HepG2 (cell line): ENCODE data around the gene KATNAL2. TPM values are rescaled to one million over a fixed set of nuclear protein-coding genes. Genes with fewer than 3 reads are reported as not detected.
A peak's percentile ranks its signal among the peaks of the same experiment; 100 is the strongest.

Experiments used
- ATAC-seq: fragments of 200-7000 bp; cut with Tn5 transposase; 3 replicates; pipeline ENCODE4 v1.9.1; 2020; ENCODE audit warnings: mild to moderate bottlenecking, moderate library complexity
- BruUV-seq: library from RNA; stranded (reverse); fragments of 400-500 nt; replicated peaks from 2 replicates; lab custom pipeline; 2021; lab: Mats Ljungman, UMichigan
- CTCF ChIA-PET: fragments of 300-600 bp; formaldehyde crosslinking; extraction: SDS; loops from one replicate; lab custom pipeline; 2021; ENCODE audit warnings: low total read pairs, inconsistent platforms, low intra/inter-chr PET ratio; lab: Yijun Ruan, JAX
- POLR2A ChIA-PET: fragments of 350-600 bp; sonication (Branson Sonifier 250); formaldehyde crosslinking; loops from one replicate; lab custom pipeline; 2020; ENCODE audit warnings: antibody characterized with exemption, inconsistent platforms; lab: Yijun Ruan, JAX
- DNase-seq: peaks from one replicate; pipeline ENCODE4 v3.0.0-alpha.2; 2015; ENCODE audit warnings: low spot score
- FAIRE-seq: peaks from 3 replicates; lab custom pipeline; 2011; peaks lifted over from hg19 to GRCh38; lab: Jason Lieb, UNC
- H2AFZ ChIP-seq: one replicate; pipeline ENCODE4 v1.6.1; 2011; ENCODE audit warnings: low read length, inconsistent platforms
- H3K27ac ChIP-seq: fragments of 300-600 bp; 3 replicates; pipeline ENCODE4 v1.8.0; 2011; ENCODE audit warnings: mixed run types, mild to moderate bottlenecking, mixed read lengths, low read length, inconsistent platforms; ENCODE audit not compliant: insufficient read depth; ENCODE audit errors: extremely low read length
- H3K27me3 ChIP-seq, 2 experiments: fragments of 200-600 bp in 1 of 2; 2 replicates in 1 of 2; 3 replicates in 1 of 2; pipeline versions ENCODE4 v1.6.0 to v1.8.0; 2011; ENCODE audit warnings: low read length in 2 of 2, mild to moderate bottlenecking in 2 of 2, moderate library complexity in 2 of 2, inconsistent platforms in 1 of 2; ENCODE audit not compliant: insufficient read depth in 2 of 2, control insufficient read depth in 1 of 2
- H3K36me3 ChIP-seq, 2 experiments: fragments of 200-600 bp in 1 of 2; replicated peaks in 1 of 2; 2 replicates in 1 of 2; 3 replicates in 1 of 2; pipeline versions ENCODE4 v1.5.1 to v1.8.0; 2011; ENCODE audit warnings: low read length in 2 of 2, inconsistent platforms in 1 of 2; ENCODE audit not compliant: insufficient read depth in 2 of 2, control insufficient read depth in 1 of 2
- H3K4me1 ChIP-seq: 2 replicates; pipeline ENCODE4 v1.5.1; 2012; ENCODE audit warnings: low read length, inconsistent platforms; ENCODE audit not compliant: insufficient read depth
- H3K4me2 ChIP-seq: 2 replicates; pipeline ENCODE4 v1.6.0; 2011; ENCODE audit warnings: low read depth, low read length, inconsistent platforms
- H3K4me3 ChIP-seq, 3 experiments: fragments of 200-600 bp in 1 of 3; sonication (generic), shearing (Covaris generic) in 1 of 3; replicated peaks in 1 of 3; 2 replicates each; pipeline ENCODE4 v1.5.1; 2011 to 2016; ENCODE audit warnings: low read length in 3 of 3, inconsistent platforms in 2 of 3, low read depth in 2 of 3, mild to moderate bottlenecking in 2 of 3, control low read depth in 1 of 3, mixed read lengths in 1 of 3; ENCODE audit not compliant: insufficient read depth in 1 of 3
- H3K79me2 ChIP-seq: one replicate; pipeline ENCODE4 v1.6.1; 2011; ENCODE audit warnings: low read length, inconsistent platforms; ENCODE audit not compliant: insufficient read depth
- H3K9ac ChIP-seq: 2 replicates; pipeline ENCODE4 v1.6.0; 2011; ENCODE audit warnings: mild to moderate bottlenecking, low read depth, low read length, inconsistent platforms; ENCODE audit not compliant: insufficient read depth
- H3K9me3 ChIP-seq: 2 replicates; pipeline ENCODE4 v1.5.1; 2012; ENCODE audit warnings: mild to moderate bottlenecking, low read length
- H4K20me1 ChIP-seq: 2 replicates; pipeline ENCODE4 v1.6.0; 2011; ENCODE audit warnings: inconsistent platforms, mild to moderate bottlenecking, low read length, moderate library complexity; ENCODE audit not compliant: insufficient read depth
- ADNP ChIP-seq: sonication (generic); formaldehyde crosslinking; IDR thresholded peaks from 2 replicates; pipeline ENCODE4 v1.4.0; 2020; ENCODE audit warnings: missing genetic modification reagents
- FOXJ3 ChIP-seq: sonication (generic); formaldehyde crosslinking; IDR thresholded peaks from 2 replicates; pipeline ENCODE4 v1.4.0; 2020; ENCODE audit warnings: missing genetic modification reagents, mild to moderate bottlenecking, borderline replicate concordance
- HHEX ChIP-seq: IDR thresholded peaks from 2 replicates; pipeline ENCODE4 v1.6.1; 2016; ENCODE audit warnings: control low read depth
- KLF16 ChIP-seq, 2 experiments: sonication (generic) in 1 of 2; formaldehyde crosslinking in 1 of 2; IDR thresholded peaks; 2 replicates each; pipeline versions ENCODE4 v1.6.1 to v1.8.0; 2016 to 2023; ENCODE audit warnings: missing genetic modification reagents in 2 of 2, missing compliant biosample characterization in 1 of 2
- MED1 ChIP-seq: sonication (generic); formaldehyde crosslinking; IDR thresholded peaks from 2 replicates; pipeline ENCODE4 v1.4.0; 2020; ENCODE audit warnings: missing genetic modification reagents
- NFRKB ChIP-seq: fragments of 450-650 bp; IDR thresholded peaks from 2 replicates; pipeline ENCODE4 v1.6.1; 2017
- NFYB ChIP-seq: sonication (generic); formaldehyde crosslinking; IDR thresholded peaks from 2 replicates; pipeline ENCODE4 v1.4.0; 2020; ENCODE audit warnings: missing genetic modification reagents
- RFX3 ChIP-seq: IDR thresholded peaks from 2 replicates; pipeline ENCODE4 v1.6.1; 2016; ENCODE audit warnings: missing biosample characterization, missing genetic modification reagents
- SMAD9 ChIP-seq: sonication (generic); formaldehyde crosslinking; IDR thresholded peaks from 2 replicates; pipeline ENCODE4 v1.5.1; 2020; ENCODE audit warnings: mild to moderate bottlenecking, missing genetic modification reagents
- SNAPC2 ChIP-seq: sonication (generic); formaldehyde crosslinking; IDR thresholded peaks from 2 replicates; pipeline ENCODE4 v1.8.1; 2022; ENCODE audit warnings: mild to moderate bottlenecking, missing genetic modification reagents
- SP4 ChIP-seq: sonication (generic); formaldehyde crosslinking; IDR thresholded peaks from 2 replicates; pipeline ENCODE4 v1.8.1; 2023; ENCODE audit warnings: mild to moderate bottlenecking, missing genetic modification reagents
- THYN1 ChIP-seq: sonication (generic); formaldehyde crosslinking; IDR thresholded peaks from 2 replicates; pipeline ENCODE4 v1.8.1; 2023; ENCODE audit warnings: low read depth, mild to moderate bottlenecking, moderate library complexity, missing genetic modification reagents, borderline replicate concordance
- ZNF547 ChIP-seq: sonication (generic); formaldehyde crosslinking; IDR thresholded peaks from 2 replicates; pipeline ENCODE4 v1.5.1; 2020; ENCODE audit warnings: mild to moderate bottlenecking, missing genetic modification reagents
- ZSCAN20 ChIP-seq: sonication (generic); formaldehyde crosslinking; IDR thresholded peaks from 2 replicates; pipeline ENCODE4 v1.4.0; 2020; ENCODE audit warnings: missing genetic modification reagents, mild to moderate bottlenecking, borderline replicate concordance
- WGBS: methylation state at CpG from one replicate; pipeline ENCODE4 v1.1.6; 2017; ENCODE audit warnings: low lambda C conversion rate; 5-methylcytosine and 5-hydroxymethylcytosine counted together
- in situ Hi-C: cut with HindIII; loops from 2 replicates; pipeline ENCODE4 v1.10.0; 2017; ENCODE audit warnings: low pct_unique_long_range_greater_than_20kb; ENCODE audit not compliant: extremely low pct_ligation_motif_present
- intact Hi-C: fragments of 100-400 bp; cut with micrococcal nuclease; formaldehyde crosslinking; loops from one replicate; pipeline ENCODE4 v1.10.0; 2022; ENCODE audit not compliant: unreplicated experiment
- polyA plus RNA-seq, 8 experiments: library from polyadenylated mRNA; depleted of rRNA in 3 of 8; stranded (reverse) in 7 of 8; unstranded in 1 of 8; fragments of >200 nt; fragmentation: Illumina TruSeq in 4 of 8; extraction: Trizol in 4 of 8; gene quantifications; 2 replicates each; pipeline versions ENCODE4 v1.2.1 to v1.2.3, GENCODE V29; 2011 to 2016; ENCODE audit warnings: low read depth in 4 of 8, missing spikeins in 1 of 8, mixed read lengths in 1 of 8; ENCODE audit not compliant: insufficient read depth in 1 of 8
- total RNA-seq, 5 experiments: library from RNA; depleted of rRNA; stranded (reverse); fragments of >200 nt; fragmentation: Illumina TruSeq; extraction: Trizol; gene quantifications; 2 replicates each; pipeline ENCODE4 v1.2.3, GENCODE V29; 2016; ENCODE audit warnings: low read depth in 1 of 5
- TF ChIP-seq, protein P1 (sequence below): IDR thresholded peaks from 2 replicates; pipeline ENCODE4 v1.6.1; 2016; ENCODE audit warnings: missing genetic modification reagents, missing compliant biosample characterization
- TF ChIP-seq, protein P2 (sequence below): conservative IDR thresholded peaks from 2 replicates; pipeline ENCODE4 v1.6.1; 2018; ENCODE audit warnings: missing genetic modification reagents
- TF ChIP-seq, protein P3 (sequence below): sonication (generic); formaldehyde crosslinking; IDR thresholded peaks from 2 replicates; pipeline ENCODE4 v1.8.1; 2023; ENCODE audit warnings: mild to moderate bottlenecking, moderate library complexity, missing genetic modification reagents
- TF ChIP-seq, protein P4 (sequence below): sonication (generic); formaldehyde crosslinking; conservative IDR thresholded peaks from 2 replicates; pipeline ENCODE4 v1.5.0; 2020; ENCODE audit warnings: missing genetic modification reagents

The KATNAL2 gene
- total and polyA plus RNA-seq, 2 of the 13 experiments (the other 11 are each of a cell fraction or from before 2014, with no cell fraction given), result not detected

- no peak for TF ChIP-seq MED1
- TF ChIP-seq, all 625 proteins: peak for 2
Observed at GRCh38 chr18:46942646-46943045, 25.2 kb downstream of the KATNAL2 start (continued).

DNA sequence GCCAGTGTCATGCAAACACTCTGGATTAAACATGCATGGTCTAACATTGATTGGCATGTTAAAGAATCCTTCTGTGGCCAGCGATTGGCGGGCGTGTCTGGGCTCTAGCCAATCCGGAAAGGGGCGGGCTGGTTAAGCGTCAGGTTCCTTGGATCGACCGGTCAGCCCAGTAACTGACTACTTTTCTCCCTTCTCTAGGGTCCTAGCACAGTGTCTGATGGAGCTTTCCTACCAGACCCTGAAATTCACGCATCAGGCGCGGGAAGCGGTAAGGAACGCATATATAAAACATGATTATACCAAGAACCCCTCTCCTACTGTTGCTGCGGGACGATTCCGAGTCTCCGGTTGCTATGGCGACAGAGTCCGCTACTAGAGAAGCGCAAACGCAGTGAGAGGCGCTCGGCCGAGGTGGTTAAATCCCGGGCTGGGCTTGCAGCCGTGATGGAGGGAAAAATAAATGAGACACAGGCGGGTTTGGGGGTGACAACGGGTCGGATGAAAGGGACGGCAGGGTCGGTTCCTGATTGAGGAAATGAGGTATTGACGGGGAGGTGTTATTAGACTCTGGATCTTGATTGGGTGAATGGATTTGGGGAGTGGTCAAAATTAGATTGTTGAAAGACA is 29.4 kb downstream of the KATNAL2 start:
- no TSS peak for BruUV-seq
- ATAC-seq (peak; percentile 53), DNase-seq (no peak), FAIRE-seq (no peak)
- Histone ChIP-seq H3K4me2 (peak overlapping the region; percentile 21; the same call in 1 of the 2 replicates), H3K4me1 (no peaks in the 10 kb centered on the region), H3K9ac (no peak overlapping the region), H2AFZ (no peak overlapping the region), H3K36me3 (no peaks in the 10 kb centered on the region), H3K79me2 (no peaks in the 10 kb centered on the region), H3K27ac (no peak overlapping the region), H4K20me1 (no peaks in the 10 kb centered on the region), H3K4me3 (no peak overlapping the region), H3K27me3 (peaks cover 0 to 16% of the 10 kb centered on the region in 2 experiments; a peak in 2 of 5 replicates), H3K9me3 (no peaks in the 10 kb centered on the region)
- intact Hi-C loops, result no loop called here
- POLR2A ChIA-PET, result no interaction called here
- in situ Hi-C loops, result no loop called here
- CTCF ChIA-PET, result no interaction called here
- 30% methylated on average over 25 of the region's 32 CpGs for WGBS
- TF ChIP-seq SNAPC2 (CRISPR knock-in tag), result no peak
- TF ChIP-seq ZNF547, result no peak
- TF ChIP-seq, protein P1, sequence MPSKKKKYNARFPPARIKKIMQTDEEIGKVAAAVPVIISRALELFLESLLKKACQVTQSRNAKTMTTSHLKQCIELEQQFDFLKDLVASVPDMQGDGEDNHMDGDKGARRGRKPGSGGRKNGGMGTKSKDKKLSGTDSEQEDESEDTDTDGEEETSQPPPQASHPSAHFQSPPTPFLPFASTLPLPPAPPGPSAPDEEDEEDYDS (CRISPR knock-in tag), result no peak
- no peak for TF ChIP-seq FOXJ3 (CRISPR knock-in tag)
- no peak for TF ChIP-seq ZSCAN20 (CRISPR knock-in tag)
- TF ChIP-seq, protein P2, sequence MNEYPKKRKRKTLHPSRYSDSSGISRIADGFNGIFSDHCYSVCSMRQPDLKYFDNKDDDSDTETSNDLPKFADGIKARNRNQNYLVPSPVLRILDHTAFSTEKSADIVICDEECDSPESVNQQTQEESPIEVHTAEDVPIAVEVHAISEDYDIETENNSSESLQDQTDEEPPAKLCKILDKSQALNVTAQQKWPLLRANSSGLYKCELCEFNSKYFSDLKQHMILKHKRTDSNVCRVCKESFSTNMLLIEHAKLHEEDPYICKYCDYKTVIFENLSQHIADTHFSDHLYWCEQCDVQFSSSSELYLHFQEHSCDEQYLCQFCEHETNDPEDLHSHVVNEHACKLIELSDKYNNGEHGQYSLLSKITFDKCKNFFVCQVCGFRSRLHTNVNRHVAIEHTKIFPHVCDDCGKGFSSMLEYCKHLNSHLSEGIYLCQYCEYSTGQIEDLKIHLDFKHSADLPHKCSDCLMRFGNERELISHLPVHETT (CRISPR knock-in tag), result no peak
- TF ChIP-seq NFRKB, result no peak
- no peak for TF ChIP-seq SMAD9
- TF ChIP-seq ADNP (CRISPR knock-in tag), result no peak
- TF ChIP-seq HHEX (CRISPR knock-in tag), result no peak
- no peak for TF ChIP-seq KLF16 (CRISPR knock-in tag; IDR thresholded peaks at IDR 0.05)
- TF ChIP-seq, protein P3, sequence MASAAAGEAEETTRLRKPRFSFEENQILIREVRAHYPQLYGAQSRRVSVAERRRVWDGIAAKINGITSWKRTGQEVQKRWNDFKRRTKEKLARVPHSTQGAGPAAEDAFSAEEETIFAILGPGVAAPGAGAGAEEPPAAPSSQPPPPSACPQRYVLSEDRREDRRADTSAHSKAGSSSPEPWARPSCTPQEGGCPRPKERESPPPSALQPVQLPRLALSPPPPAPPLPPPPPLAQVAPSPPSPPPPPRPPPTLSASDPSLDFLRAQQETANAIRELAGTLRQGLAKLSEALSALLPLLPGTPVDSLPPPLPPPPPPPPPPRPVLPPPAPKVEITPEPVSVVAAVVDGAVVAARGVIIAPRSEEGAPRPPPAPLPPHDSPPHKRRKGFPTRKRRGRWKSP, result peak; percentile 43; the same call in 1 of the 2 replicates
- TF ChIP-seq NFYB (CRISPR knock-in tag), result peak; percentile 66
- peak; percentile 69 for TF ChIP-seq RFX3 (CRISPR knock-in tag)
- TF ChIP-seq, protein P4, sequence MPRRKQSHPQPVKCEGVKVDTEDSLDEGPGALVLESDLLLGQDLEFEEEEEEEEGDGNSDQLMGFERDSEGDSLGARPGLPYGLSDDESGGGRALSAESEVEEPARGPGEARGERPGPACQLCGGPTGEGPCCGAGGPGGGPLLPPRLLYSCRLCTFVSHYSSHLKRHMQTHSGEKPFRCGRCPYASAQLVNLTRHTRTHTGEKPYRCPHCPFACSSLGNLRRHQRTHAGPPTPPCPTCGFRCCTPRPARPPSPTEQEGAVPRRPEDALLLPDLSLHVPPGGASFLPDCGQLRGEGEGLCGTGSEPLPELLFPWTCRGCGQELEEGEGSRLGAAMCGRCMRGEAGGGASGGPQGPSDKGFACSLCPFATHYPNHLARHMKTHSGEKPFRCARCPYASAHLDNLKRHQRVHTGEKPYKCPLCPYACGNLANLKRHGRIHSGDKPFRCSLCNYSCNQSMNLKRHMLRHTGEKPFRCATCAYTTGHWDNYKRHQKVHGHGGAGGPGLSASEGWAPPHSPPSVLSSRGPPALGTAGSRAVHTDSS (CRISPR knock-in tag), result no peak
- TF ChIP-seq SP4 (CRISPR knock-in tag), result no peak
- no peak for TF ChIP-seq THYN1 (CRISPR knock-in tag)
